WTC11 (cell line): ENCODE data around the gene CCDC85A. TPM values are rescaled to one million over a fixed set of nuclear protein-coding genes. Genes with fewer than 3 reads are reported as not detected.

Experiments used
- ATAC-seq: fragments of 200-7000 bp; cut with Tn5 transposase; 2 replicates; pipeline ENCODE4 v1.10.0; 2021; ENCODE audit warnings: mild to moderate bottlenecking, moderate library complexity
- CTCF ChIA-PET: fragments of 300-600 bp; sonication (Branson Sonifier 250); formaldehyde crosslinking; loops from one replicate; lab custom pipeline; 2021; ENCODE audit warnings: antibody characterized with exemption; lab: Charles Lee
- POLR2A ChIA-PET: fragments of 350-600 bp; sonication (Branson Sonifier 250); formaldehyde crosslinking; loops from one replicate; lab custom pipeline; 2021; ENCODE audit warnings: antibody characterized with exemption; lab: Charles Lee
- DNase-seq: peaks from one replicate; pipeline ENCODE4 v3.0.0; 2021; ENCODE audit warnings: low spot score
- H3K27ac Mint-ChIP-seq: 2 replicates; pipeline ENCODE4 v1.8.0; 2021; ENCODE audit warnings: mixed read lengths
- H3K27me3 Mint-ChIP-seq: 2 replicates; pipeline ENCODE4 v1.8.0; 2021; ENCODE audit warnings: low read depth, mild to moderate bottlenecking, moderate library complexity, mixed read lengths
- H3K36me3 Mint-ChIP-seq: 2 replicates; pipeline ENCODE4 v1.8.0; 2021; ENCODE audit warnings: mixed read lengths
- H3K4me1 Mint-ChIP-seq: 2 replicates; pipeline ENCODE4 v1.8.0; 2022; ENCODE audit warnings: mixed read lengths
- H3K4me3 Mint-ChIP-seq: 2 replicates; pipeline ENCODE4 v1.8.0; 2021; ENCODE audit warnings: mild to moderate bottlenecking, moderate library complexity, mixed read lengths
- H3K9me3 Mint-ChIP-seq: 2 replicates; pipeline ENCODE4 v1.8.0; 2021; ENCODE audit warnings: mixed read lengths
- ATF2 ChIP-seq: sonication (generic); formaldehyde crosslinking; IDR thresholded peaks from 2 replicates; pipeline ENCODE4 v1.8.1; 2022; ENCODE audit warnings: low read depth, missing genetic modification reagents, borderline replicate concordance
- E2F1 ChIP-seq: sonication (generic); formaldehyde crosslinking; IDR thresholded peaks from 2 replicates; pipeline ENCODE4 v1.8.0; 2022; ENCODE audit warnings: mild to moderate bottlenecking, missing genetic modification reagents
- ELF4 ChIP-seq: sonication (generic); formaldehyde crosslinking; IDR thresholded peaks from 2 replicates; pipeline ENCODE4 v1.8.1; 2022; ENCODE audit warnings: low read depth, mild to moderate bottlenecking, moderate library complexity, missing genetic modification reagents
- ETV6 ChIP-seq: sonication (generic); formaldehyde crosslinking; IDR thresholded peaks from 2 replicates; pipeline ENCODE4 v1.8.1; 2022; ENCODE audit warnings: mild to moderate bottlenecking, missing genetic modification reagents
- GRHL2 ChIP-seq: fragments of 250-450 bp; sonication (Bioruptor Pico); IDR thresholded peaks from 2 replicates; pipeline ENCODE4 v1.8.0; 2022; ENCODE audit warnings: mild to moderate bottlenecking, moderate library complexity; ENCODE audit not compliant: insufficient replicate concordance, severe bottlenecking
- HMGA2 ChIP-seq: fragments of 250-450 bp; sonication (Bioruptor Pico); IDR thresholded peaks from 2 replicates; pipeline ENCODE4 v1.4.0; 2021; ENCODE audit warnings: mild to moderate bottlenecking, moderate library complexity
- HMGXB4 ChIP-seq: sonication (generic); formaldehyde crosslinking; IDR thresholded peaks from 2 replicates; pipeline ENCODE4 v1.8.1; 2023; ENCODE audit warnings: mild to moderate bottlenecking, moderate library complexity, missing genetic modification reagents
- MLX ChIP-seq: sonication (generic); formaldehyde crosslinking; IDR thresholded peaks from 2 replicates; pipeline ENCODE4 v1.8.1; 2023; ENCODE audit warnings: mild to moderate bottlenecking, missing genetic modification reagents, moderate library complexity
- MYBL2 ChIP-seq: sonication (generic); formaldehyde crosslinking; IDR thresholded peaks from 2 replicates; pipeline ENCODE4 v1.8.1; 2023; ENCODE audit warnings: mild to moderate bottlenecking, moderate library complexity, missing genetic modification reagents
- NFE2L1 ChIP-seq: sonication (generic); formaldehyde crosslinking; IDR thresholded peaks from 2 replicates; pipeline ENCODE4 v1.8.1; 2023; ENCODE audit warnings: missing genetic modification reagents
- NR3C1 ChIP-seq: sonication (generic); formaldehyde crosslinking; conservative IDR thresholded peaks from 2 replicates; pipeline ENCODE4 v1.8.1; 2023; ENCODE audit warnings: low read depth, mild to moderate bottlenecking, missing genetic modification reagents
- PREB ChIP-seq: sonication (generic); formaldehyde crosslinking; IDR thresholded peaks from 2 replicates; pipeline ENCODE4 v1.8.1; 2022; ENCODE audit warnings: mild to moderate bottlenecking, missing genetic modification reagents, moderate library complexity, borderline replicate concordance
- PRRX2 ChIP-seq: fragments of 250-450 bp; sonication (Bioruptor Pico); IDR thresholded peaks from 2 replicates; pipeline ENCODE4 v1.8.0; 2021; ENCODE audit warnings: mild to moderate bottlenecking
- SMAD3 ChIP-seq: sonication (generic); formaldehyde crosslinking; IDR thresholded peaks from 2 replicates; pipeline ENCODE4 v1.8.0; 2022; ENCODE audit warnings: missing genetic modification reagents, mild to moderate bottlenecking, borderline replicate concordance
- SOX15 ChIP-seq: fragments of 250-450 bp; sonication (Bioruptor Pico); IDR thresholded peaks from 2 replicates; pipeline ENCODE4 v1.9.0; 2021; ENCODE audit warnings: mild to moderate bottlenecking
- STAT6 ChIP-seq: sonication (generic); formaldehyde crosslinking; conservative IDR thresholded peaks from 2 replicates; pipeline ENCODE4 v1.8.1; 2023; ENCODE audit warnings: mild to moderate bottlenecking, low read depth, missing genetic modification reagents, moderate library complexity
- TEAD1 ChIP-seq: sonication (generic); formaldehyde crosslinking; IDR thresholded peaks from 2 replicates; pipeline ENCODE4 v1.8.0; 2022; ENCODE audit warnings: mild to moderate bottlenecking, missing genetic modification reagents
- TEAD4 ChIP-seq: sonication (generic); formaldehyde crosslinking; IDR thresholded peaks from 2 replicates; pipeline ENCODE4 v1.8.0; 2022; ENCODE audit warnings: mild to moderate bottlenecking, missing genetic modification reagents
- TP53 ChIP-seq: sonication (generic); formaldehyde crosslinking; IDR thresholded peaks from 2 replicates; pipeline ENCODE4 v1.8.1; 2023; ENCODE audit warnings: mild to moderate bottlenecking, missing genetic modification reagents
- USF1 ChIP-seq: sonication (generic); formaldehyde crosslinking; IDR thresholded peaks from 2 replicates; pipeline ENCODE4 v1.8.0; 2022; ENCODE audit warnings: mild to moderate bottlenecking, missing genetic modification reagents
- ZMAT4 ChIP-seq: fragments of 250-450 bp; sonication (Bioruptor Pico); IDR thresholded peaks from 2 replicates; pipeline ENCODE4 v1.9.0; 2021; ENCODE audit warnings: mild to moderate bottlenecking
- ZNF219 ChIP-seq: sonication (generic); formaldehyde crosslinking; IDR thresholded peaks from 2 replicates; pipeline ENCODE4 v1.8.0; 2023; ENCODE audit warnings: missing genetic modification reagents, mild to moderate bottlenecking, borderline replicate concordance
- ZNF263 ChIP-seq: sonication (generic); formaldehyde crosslinking; IDR thresholded peaks from 2 replicates; pipeline ENCODE4 v1.8.1; 2022; ENCODE audit warnings: low read depth, mild to moderate bottlenecking, moderate library complexity, missing genetic modification reagents
- ZNF317 ChIP-seq: sonication (generic); formaldehyde crosslinking; IDR thresholded peaks from 2 replicates; pipeline ENCODE4 v1.8.1; 2023; ENCODE audit warnings: low read depth, mild to moderate bottlenecking, moderate library complexity, missing genetic modification reagents, borderline replicate concordance
- total RNA-seq: library from RNA; stranded (reverse); gene quantifications from 3 replicates; pipeline ENCODE4 v1.2.3, GENCODE V29; 2021

Gene CCDC85A
- total RNA-seq, 1 experiment from 2014 or later = 0.22 TPM

- no peak for TF ChIP-seq E2F1 (CRISPR knock-in tag)
- TF ChIP-seq ZMAT4 = no peak
- TF ChIP-seq SMAD3 (CRISPR knock-in tag) = no peak
- TF ChIP-seq MYBL2 (CRISPR knock-in tag) = no peak
- TF ChIP-seq PREB (CRISPR knock-in tag) = no peak
- no peak for TF ChIP-seq STAT6 (CRISPR knock-in tag)
- no peak for TF ChIP-seq ETV6 (CRISPR knock-in tag)
- TF ChIP-seq NFE2L1 (CRISPR knock-in tag) = no peak
- no peak for TF ChIP-seq ATF2
- TF ChIP-seq HMGA2 (CRISPR knock-in tag) = no peak
- no peak for TF ChIP-seq GRHL2 (CRISPR knock-in tag)
- no peak for TF ChIP-seq SOX15
- TF ChIP-seq ELF4 (CRISPR knock-in tag) = no peak
Measured at GRCh38 chr2:56338232-56338631, 154.4 kb downstream of the CCDC85A start (continued).

- DNase-seq = no peak
- Mint-ChIP-seq H3K27me3 (no peaks in the 10 kb centered on the region), H3K4me3 (no peak overlapping the region), H3K36me3 (no peaks in the 10 kb centered on the region), H3K9me3 (no peaks in the 10 kb centered on the region), H3K4me1 (peaks cover 50% of the 10 kb centered on the region), H3K27ac (no peak overlapping the region)
- ATAC-seq = no peak
- POLR2A ChIA-PET = no interaction called here
- CTCF ChIA-PET = no interaction called here
- no peak for TF ChIP-seq TP53 (CRISPR knock-in tag)
- TF ChIP-seq GRHL2 (CRISPR knock-in tag) = no peak
- no peak for TF ChIP-seq ZNF219 (CRISPR knock-in tag)
- no peak for TF ChIP-seq TEAD4 (CRISPR knock-in tag)
- no peak for TF ChIP-seq ATF2
- TF ChIP-seq MLX (CRISPR knock-in tag) = no peak
- TF ChIP-seq HMGXB4 (CRISPR knock-in tag) = no peak
- no peak for TF ChIP-seq PREB (CRISPR knock-in tag)
- TF ChIP-seq ZNF317 (CRISPR knock-in tag) = no peak
- TF ChIP-seq ZNF263 = no peak
- no peak for TF ChIP-seq USF1 (CRISPR knock-in tag)
- no peak for TF ChIP-seq TEAD1 (CRISPR knock-in tag)
- TF ChIP-seq NR3C1 (CRISPR knock-in tag) = no peak
- no peak for TF ChIP-seq PRRX2 (CRISPR knock-in tag)
Measured at GRCh38 chr2:56344771-56345170, 161.0 kb downstream of the CCDC85A start.
